ENCODE measurements around the gene EBF3. TPM values are rescaled to one million over a fixed set of nuclear protein-coding genes. Genes with fewer than 3 reads are reported as not detected.
A peak's percentile ranks its signal among the peaks of the same experiment; 100 is the strongest.

EBF3 gene
- total RNA-seq, 4 donors from 2014 or later = 5.5 to 10.4 (median 8.2) TPM

DNA sequence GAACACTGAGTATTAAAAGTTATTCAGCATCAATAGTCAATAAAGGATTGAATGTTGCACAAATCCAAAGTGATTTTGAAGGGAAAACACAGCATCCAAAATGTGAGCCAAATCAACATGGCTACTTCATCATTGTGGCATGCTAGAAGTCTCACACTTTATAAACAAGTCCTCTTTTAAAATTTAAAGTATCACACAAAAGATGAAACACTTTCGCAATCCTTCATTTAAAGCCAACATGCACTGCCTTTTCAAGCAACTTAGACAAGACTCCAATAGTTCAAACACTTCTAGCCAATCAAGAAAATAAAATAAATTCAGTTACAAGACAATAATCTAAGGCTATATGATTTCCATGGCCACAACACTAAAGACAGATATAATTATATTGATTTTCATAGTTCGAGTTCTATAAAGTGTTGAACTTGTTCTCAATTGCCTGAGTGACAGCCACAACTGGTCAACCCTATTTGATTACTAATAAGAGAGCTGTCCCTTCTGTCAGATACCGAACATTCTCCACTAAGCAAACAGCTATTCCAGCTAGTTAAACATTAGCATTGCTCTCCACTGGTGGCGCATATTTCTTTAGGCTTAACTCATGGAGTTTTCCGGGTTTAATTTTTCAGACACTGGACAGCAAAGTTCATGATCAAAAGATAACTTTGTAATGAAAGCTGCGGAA is 8.3 kb downstream of the EBF3 start:
- in situ Hi-C loops (cut with MboI; ENCODE audit: low sequenced_read_pairs in 4 of 4) (loop anchor here in 1 of 4 donors (25.0 kb wide), 1 partner anchor 918 kb away; no protein-coding TSS in a partner anchor), intact Hi-C loops (cut with DNase I; ENCODE audit: low total_unique reads) (loop anchor here (5.0 kb wide), 2 partner anchors 63 to 928 kb away; no protein-coding TSS in a partner anchor)
- no peak for ATAC-seq
- Histone ChIP-seq H3K27me3 (peaks cover 29 to 40% (median 36%) of the 10 kb centered on the region in 3 donors), H3K36me3 (no peaks in the 10 kb centered on the region), H3K9me3 (no peaks in the 10 kb centered on the region), H3K4me3 (peak overlapping the region; percentile 21 to 79 (median 44)), H3K27ac (peak overlapping the region; percentile 76 to 84 (median 80)), H3K4me1 (peaks cover 27 to 41% of the 10 kb centered on the region in 2 donors)
- TF ChIP-seq CTCF (IDR thresholded peaks at IDR 0.05 in 4 of 5, conservative IDR thresholded peaks at IDR 0.05 in 1 of 5) (peak in 1 of 5 experiments; percentile 6), POLR2A (IDR thresholded peaks at IDR 0.05) (peak in 1 of 2 donors; percentile 39)
- DNase-seq = no peak

DNA sequence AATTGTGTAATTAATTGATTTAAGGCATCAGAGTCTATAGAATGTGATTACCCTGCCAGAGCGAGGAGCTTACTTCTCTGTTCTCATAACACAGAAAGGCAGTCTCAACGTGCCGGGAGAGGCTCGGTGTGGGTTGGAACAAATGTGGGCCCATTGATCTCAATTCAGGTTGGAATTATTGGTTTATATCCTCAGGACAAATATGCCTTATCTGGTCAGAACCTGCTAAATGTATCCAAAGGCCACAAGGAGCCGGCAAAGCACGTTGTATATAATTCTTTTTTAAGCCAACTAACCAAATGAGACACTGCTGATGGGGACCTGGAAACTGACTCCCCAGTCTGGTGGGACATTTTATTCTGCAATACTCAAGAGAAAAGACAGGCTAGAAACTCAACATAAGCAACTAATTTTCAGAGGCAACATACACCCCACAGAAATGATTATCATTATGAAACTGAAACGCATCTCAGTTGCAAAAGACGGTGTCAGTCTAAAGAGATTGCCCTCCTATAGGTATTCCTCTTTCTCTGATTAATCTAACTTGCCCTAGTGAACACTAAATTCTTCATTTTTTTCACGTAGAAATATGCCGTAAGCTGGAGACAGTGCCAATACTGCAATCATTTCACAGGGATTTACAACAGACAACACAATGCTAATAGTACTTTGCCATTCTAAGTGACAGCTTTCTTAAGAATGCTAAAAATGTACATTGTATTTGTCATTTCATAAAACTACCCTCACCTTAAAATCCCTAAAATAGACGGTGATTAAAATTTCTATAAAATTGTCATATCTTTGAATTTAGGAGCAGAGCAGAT is 9.4 kb downstream of the EBF3 start:
- intact Hi-C loops (cut with DNase I; ENCODE audit: low total_unique reads) = loop anchor here (5.0 kb wide), 3 partner anchors 62 to 1057 kb away; no protein-coding TSS in a partner anchor
- Histone ChIP-seq H3K27me3 (peaks cover 24 to 29% (median 26%) of the 10 kb centered on the region in 3 donors), H3K27ac (peak overlapping the region; percentile 76 to 84 (median 80)), H3K36me3 (no peaks in the 10 kb centered on the region), H3K4me1 (peaks cover 35 to 46% of the 10 kb centered on the region in 2 donors), H3K9me3 (no peaks in the 10 kb centered on the region), H3K4me3 (peak overlapping the region; percentile 7 to 79 (median 10))
- ATAC-seq (no peak), DNase-seq (no peak)
- TF ChIP-seq CTCF (IDR thresholded peaks at IDR 0.05 in 4 of 5, conservative IDR thresholded peaks at IDR 0.05 in 1 of 5) (no peak), POLR2A (IDR thresholded peaks at IDR 0.05) (no peak)
- in situ Hi-C loops (cut with MboI; ENCODE audit: low sequenced_read_pairs in 4 of 4) = loop anchor here in 1 of 4 donors (25.0 kb wide), 1 partner anchor 917 kb away; no protein-coding TSS in a partner anchor

DNA sequence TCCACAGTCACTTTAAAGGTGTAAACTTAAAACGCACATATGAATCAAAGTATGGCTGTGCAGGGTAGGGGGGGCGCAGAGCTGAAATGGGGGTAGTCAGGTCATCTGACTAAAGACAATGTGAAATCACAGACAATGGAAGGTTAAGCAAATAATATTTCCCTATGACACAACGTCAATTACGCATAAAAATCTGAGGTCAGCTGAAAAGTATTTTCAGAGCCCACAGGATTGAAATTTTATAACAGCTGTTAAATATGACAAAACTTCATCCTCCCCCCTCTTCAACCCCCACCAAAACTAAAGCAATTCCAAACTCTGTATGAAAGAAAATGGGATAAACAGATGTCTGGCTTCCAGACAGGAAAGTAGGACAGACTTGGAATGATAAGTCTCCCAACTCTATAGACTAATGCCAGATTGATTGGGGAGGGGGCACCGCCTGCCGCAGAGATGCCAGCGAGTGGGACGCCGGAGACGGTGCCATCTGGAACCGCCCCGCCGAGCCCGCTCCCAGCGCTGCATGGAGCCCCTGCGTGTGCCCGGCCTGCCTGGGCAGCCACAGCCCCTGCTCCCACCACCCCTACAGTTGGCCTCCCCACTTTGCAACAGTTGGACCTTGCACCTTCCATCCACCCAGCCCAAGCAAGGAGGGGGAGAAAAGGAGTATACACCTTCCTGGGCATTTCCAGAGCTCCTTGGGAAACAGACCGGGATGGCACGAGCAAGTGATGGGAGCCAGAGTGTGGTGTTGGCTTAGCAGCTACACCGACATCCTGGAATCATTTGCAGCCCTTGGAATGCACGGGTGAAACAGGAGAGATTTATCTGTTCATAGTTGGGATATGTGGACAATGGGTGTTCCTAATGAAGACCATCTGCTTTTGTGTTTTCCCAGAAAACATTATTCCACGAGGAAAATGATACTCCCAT is 10.7 kb downstream of the EBF3 start:
- Histone ChIP-seq H3K36me3 (no peaks in the 10 kb centered on the region), H3K27ac (peak overlapping the region; percentile 76 to 84 (median 80)), H3K4me3 (peak overlapping the region; percentile 1 to 79 (median 30)), H3K4me1 (peaks cover 47 to 55% of the 10 kb centered on the region in 2 donors), H3K9me3 (no peaks in the 10 kb centered on the region), H3K27me3 (peaks cover 18 to 29% (median 22%) of the 10 kb centered on the region in 3 donors)
- TF ChIP-seq POLR2A (IDR thresholded peaks at IDR 0.05) = peak in 1 of 2 donors; percentile 17
- no peak for TF ChIP-seq CTCF (IDR thresholded peaks at IDR 0.05 in 4 of 5, conservative IDR thresholded peaks at IDR 0.05 in 1 of 5)
- in situ Hi-C loops (cut with MboI; ENCODE audit: low sequenced_read_pairs in 4 of 4) (loop anchor here in 1 of 4 donors (25.0 kb wide), 1 partner anchor 916 kb away; no protein-coding TSS in a partner anchor), intact Hi-C loops (cut with DNase I; ENCODE audit: low total_unique reads) (loop anchor here (5.0 kb wide), 1 partner anchor 1056 kb away; no protein-coding TSS in a partner anchor)
- DNase-seq (no peak), ATAC-seq (peak; percentile 54 to 55)

Data from gastrocnemius medialis (tissue), 4 donors.